Measurements from ENCODE around the gene TLE6.

Gene TLE6

GRCh38 chr19:2964874-2965273 is 12.5 kb upstream of the TLE6 start:
- DNase-seq (ENCODE audit: insufficient read length, low spot score) (no peak), FAIRE-seq (no peak)
- no peak for TF ChIP-seq CTCF (IDR thresholded peaks at IDR 0.05; ENCODE audit: insufficient read depth, missing control alignments)

- DNase-seq (ENCODE audit: insufficient read length, low spot score) (no peak), FAIRE-seq (no peak)
- no peak for TF ChIP-seq CTCF (IDR thresholded peaks at IDR 0.05; ENCODE audit: insufficient read depth, missing control alignments)
These were observed 9.4 kb upstream of the TLE6 start for GRCh38 chr19:2967972-2968371.

- no peak for DNase-seq (ENCODE audit: insufficient read length, low spot score)
- no peak for TF ChIP-seq CTCF (IDR thresholded peaks at IDR 0.05; ENCODE audit: insufficient read depth, missing control alignments)
- no peak for FAIRE-seq
These were observed 8.3 kb upstream of the TLE6 start for GRCh38 chr19:2969104-2969504.

GRCh38 chr19:2970201-2970835 is 7.0 kb upstream of the TLE6 start:
- FAIRE-seq: no peak
- no peak for TF ChIP-seq CTCF (IDR thresholded peaks at IDR 0.05; ENCODE audit: insufficient read depth, missing control alignments)
- no peak for DNase-seq (ENCODE audit: insufficient read length, low spot score)

GRCh38 chr19:2973229-2973628 is 4.1 kb upstream of the TLE6 start:
- no peak for TF ChIP-seq CTCF (IDR thresholded peaks at IDR 0.05; ENCODE audit: insufficient read depth, missing control alignments)
- DNase-seq (ENCODE audit: insufficient read length, low spot score): no peak
- no peak for FAIRE-seq

GRCh38 chr19:2974342-2975041 is 2.9 kb upstream of the TLE6 start:
- no peak for TF ChIP-seq CTCF (IDR thresholded peaks at IDR 0.05; ENCODE audit: insufficient read depth, missing control alignments)
- FAIRE-seq (no peak), DNase-seq (ENCODE audit: insufficient read length, low spot score) (no peak)

- FAIRE-seq (no peak), DNase-seq (ENCODE audit: insufficient read length, low spot score) (no peak)
- no peak for TF ChIP-seq CTCF (IDR thresholded peaks at IDR 0.05; ENCODE audit: insufficient read depth, missing control alignments)
These were observed 759 bp upstream of the TLE6 start for GRCh38 chr19:2976609-2977000.
